Measurements from ENCODE around the gene MGAT4B. TPM values are rescaled to one million over a fixed set of nuclear protein-coding genes. Genes with fewer than 3 reads are reported as not detected.

The MGAT4B gene
- total and polyA plus RNA-seq, 2 of the 13 experiments (the other 11 are each of a cell fraction or from before 2014, with no cell fraction given) = 93.5 to 130 TPM

GRCh38 chr5:179795049-179795862 lies 11.4 kb downstream of the MGAT4B start (continued):
- TF ChIP-seq, protein P1, sequence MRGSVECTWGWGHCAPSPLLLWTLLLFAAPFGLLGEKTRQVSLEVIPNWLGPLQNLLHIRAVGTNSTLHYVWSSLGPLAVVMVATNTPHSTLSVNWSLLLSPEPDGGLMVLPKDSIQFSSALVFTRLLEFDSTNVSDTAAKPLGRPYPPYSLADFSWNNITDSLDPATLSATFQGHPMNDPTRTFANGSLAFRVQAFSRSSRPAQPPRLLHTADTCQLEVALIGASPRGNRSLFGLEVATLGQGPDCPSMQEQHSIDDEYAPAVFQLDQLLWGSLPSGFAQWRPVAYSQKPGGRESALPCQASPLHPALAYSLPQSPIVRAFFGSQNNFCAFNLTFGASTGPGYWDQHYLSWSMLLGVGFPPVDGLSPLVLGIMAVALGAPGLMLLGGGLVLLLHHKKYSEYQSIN (CRISPR knock-in tag; IDR thresholded peaks at IDR 0.05; ENCODE audit: borderline replicate concordance) = no peak
- TF ChIP-seq, protein P2, sequence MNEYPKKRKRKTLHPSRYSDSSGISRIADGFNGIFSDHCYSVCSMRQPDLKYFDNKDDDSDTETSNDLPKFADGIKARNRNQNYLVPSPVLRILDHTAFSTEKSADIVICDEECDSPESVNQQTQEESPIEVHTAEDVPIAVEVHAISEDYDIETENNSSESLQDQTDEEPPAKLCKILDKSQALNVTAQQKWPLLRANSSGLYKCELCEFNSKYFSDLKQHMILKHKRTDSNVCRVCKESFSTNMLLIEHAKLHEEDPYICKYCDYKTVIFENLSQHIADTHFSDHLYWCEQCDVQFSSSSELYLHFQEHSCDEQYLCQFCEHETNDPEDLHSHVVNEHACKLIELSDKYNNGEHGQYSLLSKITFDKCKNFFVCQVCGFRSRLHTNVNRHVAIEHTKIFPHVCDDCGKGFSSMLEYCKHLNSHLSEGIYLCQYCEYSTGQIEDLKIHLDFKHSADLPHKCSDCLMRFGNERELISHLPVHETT (CRISPR knock-in tag; conservative IDR thresholded peaks at IDR 0.05) = no peak
- TF ChIP-seq, protein P3, sequence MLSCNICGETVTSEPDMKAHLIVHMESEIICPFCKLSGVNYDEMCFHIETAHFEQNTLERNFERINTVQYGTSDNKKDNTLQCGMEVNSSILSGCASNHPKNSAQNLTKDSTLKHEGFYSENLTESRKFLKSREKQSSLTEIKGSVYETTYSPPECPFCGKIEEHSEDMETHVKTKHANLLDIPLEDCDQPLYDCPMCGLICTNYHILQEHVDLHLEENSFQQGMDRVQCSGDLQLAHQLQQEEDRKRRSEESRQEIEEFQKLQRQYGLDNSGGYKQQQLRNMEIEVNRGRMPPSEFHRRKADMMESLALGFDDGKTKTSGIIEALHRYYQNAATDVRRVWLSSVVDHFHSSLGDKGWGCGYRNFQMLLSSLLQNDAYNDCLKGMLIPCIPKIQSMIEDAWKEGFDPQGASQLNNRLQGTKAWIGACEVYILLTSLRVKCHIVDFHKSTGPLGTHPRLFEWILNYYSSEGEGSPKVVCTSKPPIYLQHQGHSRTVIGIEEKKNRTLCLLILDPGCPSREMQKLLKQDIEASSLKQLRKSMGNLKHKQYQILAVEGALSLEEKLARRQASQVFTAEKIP (CRISPR knock-in tag; IDR thresholded peaks at IDR 0.05; ENCODE audit: borderline replicate concordance) = no peak
- TF ChIP-seq ZNF724P (CRISPR knock-in tag; IDR thresholded peaks at IDR 0.05; ENCODE audit: borderline replicate concordance) (no peak), HNF4A (CRISPR knock-in tag; IDR thresholded peaks at IDR 0.05) (no peak), TFAP4 (IDR thresholded peaks at IDR 0.05; ENCODE audit: borderline replicate concordance, low read depth) (no peak), ATF7 (IDR thresholded peaks at IDR 0.05) (no peak), ATF7 (CRISPR knock-in tag; IDR thresholded peaks at IDR 0.05) (no peak), YEATS4 (CRISPR knock-in tag; IDR thresholded peaks at IDR 0.05; ENCODE audit: borderline replicate concordance) (no peak), MAF1 (CRISPR knock-in tag; IDR thresholded peaks at IDR 0.05; ENCODE audit: borderline replicate concordance) (no peak), ZNF256 (CRISPR knock-in tag; conservative IDR thresholded peaks at IDR 0.05) (no peak), KDM6A (CRISPR knock-in tag; IDR thresholded peaks at IDR 0.05; ENCODE audit: low read depth) (no peak), ZSCAN21 (CRISPR knock-in tag; IDR thresholded peaks at IDR 0.05; ENCODE audit: borderline replicate concordance) (peak; percentile 71), MED8 (CRISPR knock-in tag; IDR thresholded peaks at IDR 0.05; ENCODE audit: insufficient replicate concordance) (no peak), ELF1 (CRISPR knock-in tag; IDR thresholded peaks at IDR 0.05) (no peak), ZNF562 (CRISPR knock-in tag; IDR thresholded peaks at IDR 0.05; ENCODE audit: borderline replicate concordance) (no peak), PREB (CRISPR knock-in tag; IDR thresholded peaks at IDR 0.05) (no peak), ZMYM2 (CRISPR knock-in tag; IDR thresholded peaks at IDR 0.05) (no peak)
- TF ChIP-seq, protein P4, sequence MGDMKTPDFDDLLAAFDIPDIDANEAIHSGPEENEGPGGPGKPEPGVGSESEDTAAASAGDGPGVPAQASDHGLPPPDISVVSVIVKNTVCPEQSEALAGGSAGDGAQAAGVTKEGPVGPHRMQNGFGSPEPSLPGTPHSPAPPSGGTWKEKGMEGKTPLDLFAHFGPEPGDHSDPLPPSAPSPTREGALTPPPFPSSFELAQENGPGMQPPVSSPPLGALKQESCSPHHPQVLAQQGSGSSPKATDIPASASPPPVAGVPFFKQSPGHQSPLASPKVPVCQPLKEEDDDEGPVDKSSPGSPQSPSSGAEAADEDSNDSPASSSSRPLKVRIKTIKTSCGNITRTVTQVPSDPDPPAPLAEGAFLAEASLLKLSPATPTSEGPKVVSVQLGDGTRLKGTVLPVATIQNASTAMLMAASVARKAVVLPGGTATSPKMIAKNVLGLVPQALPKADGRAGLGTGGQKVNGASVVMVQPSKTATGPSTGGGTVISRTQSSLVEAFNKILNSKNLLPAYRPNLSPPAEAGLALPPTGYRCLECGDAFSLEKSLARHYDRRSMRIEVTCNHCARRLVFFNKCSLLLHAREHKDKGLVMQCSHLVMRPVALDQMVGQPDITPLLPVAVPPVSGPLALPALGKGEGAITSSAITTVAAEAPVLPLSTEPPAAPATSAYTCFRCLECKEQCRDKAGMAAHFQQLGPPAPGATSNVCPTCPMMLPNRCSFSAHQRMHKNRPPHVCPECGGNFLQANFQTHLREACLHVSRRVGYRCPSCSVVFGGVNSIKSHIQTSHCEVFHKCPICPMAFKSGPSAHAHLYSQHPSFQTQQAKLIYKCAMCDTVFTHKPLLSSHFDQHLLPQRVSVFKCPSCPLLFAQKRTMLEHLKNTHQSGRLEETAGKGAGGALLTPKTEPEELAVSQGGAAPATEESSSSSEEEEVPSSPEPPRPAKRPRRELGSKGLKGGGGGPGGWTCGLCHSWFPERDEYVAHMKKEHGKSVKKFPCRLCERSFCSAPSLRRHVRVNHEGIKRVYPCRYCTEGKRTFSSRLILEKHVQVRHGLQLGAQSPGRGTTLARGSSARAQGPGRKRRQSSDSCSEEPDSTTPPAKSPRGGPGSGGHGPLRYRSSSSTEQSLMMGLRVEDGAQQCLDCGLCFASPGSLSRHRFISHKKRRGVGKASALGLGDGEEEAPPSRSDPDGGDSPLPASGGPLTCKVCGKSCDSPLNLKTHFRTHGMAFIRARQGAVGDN (CRISPR knock-in tag; IDR thresholded peaks at IDR 0.05) = peak; percentile 33

Measured in HepG2 (cell line).